WTC11 (cell line): Measurements from ENCODE around the gene TFDP1. TPM values are rescaled to one million over a fixed set of nuclear protein-coding genes. Genes with fewer than 3 reads are reported as not detected.

Experiments
- ATAC-seq: fragments of 200-7000 bp; cut with Tn5 transposase; 2 replicates; pipeline ENCODE4 v1.10.0; 2021; ENCODE audit warnings: mild to moderate bottlenecking, moderate library complexity
- CTCF ChIA-PET: fragments of 300-600 bp; sonication (Branson Sonifier 250); formaldehyde crosslinking; loops from one replicate; lab custom pipeline; 2021; ENCODE audit warnings: antibody characterized with exemption; lab: Charles Lee
- POLR2A ChIA-PET: fragments of 350-600 bp; sonication (Branson Sonifier 250); formaldehyde crosslinking; loops from one replicate; lab custom pipeline; 2021; ENCODE audit warnings: antibody characterized with exemption; lab: Charles Lee
- DNase-seq: peaks from one replicate; pipeline ENCODE4 v3.0.0; 2021; ENCODE audit warnings: low spot score
- H3K27ac Mint-ChIP-seq: 2 replicates; pipeline ENCODE4 v1.8.0; 2021; ENCODE audit warnings: mixed read lengths
- H3K27me3 Mint-ChIP-seq: 2 replicates; pipeline ENCODE4 v1.8.0; 2021; ENCODE audit warnings: low read depth, mild to moderate bottlenecking, moderate library complexity, mixed read lengths
- H3K36me3 Mint-ChIP-seq: 2 replicates; pipeline ENCODE4 v1.8.0; 2021; ENCODE audit warnings: mixed read lengths
- H3K4me1 Mint-ChIP-seq: 2 replicates; pipeline ENCODE4 v1.8.0; 2022; ENCODE audit warnings: mixed read lengths
- H3K4me3 Mint-ChIP-seq: 2 replicates; pipeline ENCODE4 v1.8.0; 2021; ENCODE audit warnings: mild to moderate bottlenecking, moderate library complexity, mixed read lengths
- H3K9me3 Mint-ChIP-seq: 2 replicates; pipeline ENCODE4 v1.8.0; 2021; ENCODE audit warnings: mixed read lengths
- FOXK1 ChIP-seq: sonication (generic); formaldehyde crosslinking; IDR thresholded peaks from 2 replicates; pipeline ENCODE4 v1.8.0; 2022; ENCODE audit warnings: mild to moderate bottlenecking, moderate library complexity, missing genetic modification reagents
- FOXP1 ChIP-seq: sonication (generic); formaldehyde crosslinking; IDR thresholded peaks from 2 replicates; pipeline ENCODE4 v1.8.0; 2022; ENCODE audit warnings: missing genetic modification reagents, mild to moderate bottlenecking, moderate library complexity, borderline replicate concordance
- IRF2 ChIP-seq: sonication (generic); formaldehyde crosslinking; IDR thresholded peaks from 2 replicates; pipeline ENCODE4 v1.8.0; 2022; ENCODE audit warnings: low read depth, missing genetic modification reagents, borderline replicate concordance
- NR2C2 ChIP-seq: sonication (generic); formaldehyde crosslinking; IDR thresholded peaks from 2 replicates; pipeline ENCODE4 v1.8.0; 2022; ENCODE audit warnings: mild to moderate bottlenecking, missing genetic modification reagents
- RELA ChIP-seq: sonication (generic); formaldehyde crosslinking; IDR thresholded peaks from 2 replicates; pipeline ENCODE4 v1.8.1; 2022; ENCODE audit warnings: missing genetic modification reagents, mild to moderate bottlenecking, borderline replicate concordance
- ZNF121 ChIP-seq: sonication (generic); formaldehyde crosslinking; IDR thresholded peaks from 2 replicates; pipeline ENCODE4 v1.8.0; 2023; ENCODE audit warnings: missing genetic modification reagents
- total RNA-seq: library from RNA; stranded (reverse); gene quantifications from 3 replicates; pipeline ENCODE4 v1.2.3, GENCODE V29; 2021
- TF ChIP-seq, protein P1 (sequence below): sonication (generic); formaldehyde crosslinking; IDR thresholded peaks from 2 replicates; pipeline ENCODE4 v1.8.0; 2022; ENCODE audit warnings: missing genetic modification reagents
- TF ChIP-seq, protein P2 (sequence below): sonication (generic); formaldehyde crosslinking; IDR thresholded peaks from 2 replicates; pipeline ENCODE4 v1.8.1; 2023; ENCODE audit warnings: mild to moderate bottlenecking, missing genetic modification reagents
- TF ChIP-seq, protein P3 (sequence below): sonication (generic); formaldehyde crosslinking; IDR thresholded peaks from 2 replicates; pipeline ENCODE4 v1.8.0; 2023; ENCODE audit warnings: mild to moderate bottlenecking, missing genetic modification reagents
- TF ChIP-seq, protein P4 (sequence below): sonication (generic); formaldehyde crosslinking; IDR thresholded peaks from 2 replicates; pipeline ENCODE4 v1.8.1; 2022; ENCODE audit warnings: low read depth, mild to moderate bottlenecking, moderate library complexity, missing genetic modification reagents, borderline replicate concordance
- TF ChIP-seq, protein P5 (sequence below): sonication (generic); formaldehyde crosslinking; IDR thresholded peaks from 2 replicates; pipeline ENCODE4 v1.8.1; 2022; ENCODE audit warnings: low read depth, missing genetic modification reagents, borderline replicate concordance

TFDP1 gene
- total RNA-seq, 1 experiment from 2014 or later: 61.2 TPM

DNA sequence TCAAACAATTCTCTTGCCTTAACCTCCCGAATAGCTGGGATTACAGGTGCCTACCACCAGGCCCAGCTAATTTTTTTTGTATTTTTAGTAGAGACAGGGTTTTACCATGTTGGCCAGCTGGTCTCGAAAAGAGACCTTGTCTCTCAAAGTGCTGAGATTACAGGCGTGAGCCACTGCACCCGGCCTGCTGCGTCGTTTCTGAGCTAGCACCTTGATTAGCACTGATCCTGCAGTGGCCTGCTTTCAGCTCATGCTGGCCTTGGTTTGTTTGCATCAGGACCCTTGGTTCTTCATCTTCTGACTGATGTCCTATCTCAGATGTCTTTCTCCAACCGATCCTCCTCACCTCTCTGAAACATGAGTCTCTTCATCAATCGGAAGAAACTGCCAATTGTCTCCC lies 4.9 kb upstream of the TFDP1 start (continued):
- TF ChIP-seq, protein P1, sequence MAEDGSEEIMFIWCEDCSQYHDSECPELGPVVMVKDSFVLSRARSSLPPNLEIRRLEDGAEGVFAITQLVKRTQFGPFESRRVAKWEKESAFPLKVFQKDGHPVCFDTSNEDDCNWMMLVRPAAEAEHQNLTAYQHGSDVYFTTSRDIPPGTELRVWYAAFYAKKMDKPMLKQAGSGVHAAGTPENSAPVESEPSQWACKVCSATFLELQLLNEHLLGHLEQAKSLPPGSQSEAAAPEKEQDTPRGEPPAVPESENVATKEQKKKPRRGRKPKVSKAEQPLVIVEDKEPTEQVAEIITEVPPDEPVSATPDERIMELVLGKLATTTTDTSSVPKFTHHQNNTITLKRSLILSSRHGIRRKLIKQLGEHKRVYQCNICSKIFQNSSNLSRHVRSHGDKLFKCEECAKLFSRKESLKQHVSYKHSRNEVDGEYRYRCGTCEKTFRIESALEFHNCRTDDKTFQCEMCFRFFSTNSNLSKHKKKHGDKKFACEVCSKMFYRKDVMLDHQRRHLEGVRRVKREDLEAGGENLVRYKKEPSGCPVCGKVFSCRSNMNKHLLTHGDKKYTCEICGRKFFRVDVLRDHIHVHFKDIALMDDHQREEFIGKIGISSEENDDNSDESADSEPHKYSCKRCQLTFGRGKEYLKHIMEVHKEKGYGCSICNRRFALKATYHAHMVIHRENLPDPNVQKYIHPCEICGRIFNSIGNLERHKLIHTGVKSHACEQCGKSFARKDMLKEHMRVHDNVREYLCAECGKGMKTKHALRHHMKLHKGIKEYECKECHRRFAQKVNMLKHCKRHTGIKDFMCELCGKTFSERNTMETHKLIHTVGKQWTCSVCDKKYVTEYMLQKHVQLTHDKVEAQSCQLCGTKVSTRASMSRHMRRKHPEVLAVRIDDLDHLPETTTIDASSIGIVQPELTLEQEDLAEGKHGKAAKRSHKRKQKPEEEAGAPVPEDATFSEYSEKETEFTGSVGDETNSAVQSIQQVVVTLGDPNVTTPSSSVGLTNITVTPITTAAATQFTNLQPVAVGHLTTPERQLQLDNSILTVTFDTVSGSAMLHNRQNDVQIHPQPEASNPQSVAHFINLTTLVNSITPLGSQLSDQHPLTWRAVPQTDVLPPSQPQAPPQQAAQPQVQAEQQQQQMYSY (CRISPR knock-in tag): no peak
- TF ChIP-seq RELA (CRISPR knock-in tag) (no peak), FOXK1 (CRISPR knock-in tag) (no peak), IRF2 (CRISPR knock-in tag) (no peak), ZNF121 (CRISPR knock-in tag) (no peak)
- TF ChIP-seq, protein P2, sequence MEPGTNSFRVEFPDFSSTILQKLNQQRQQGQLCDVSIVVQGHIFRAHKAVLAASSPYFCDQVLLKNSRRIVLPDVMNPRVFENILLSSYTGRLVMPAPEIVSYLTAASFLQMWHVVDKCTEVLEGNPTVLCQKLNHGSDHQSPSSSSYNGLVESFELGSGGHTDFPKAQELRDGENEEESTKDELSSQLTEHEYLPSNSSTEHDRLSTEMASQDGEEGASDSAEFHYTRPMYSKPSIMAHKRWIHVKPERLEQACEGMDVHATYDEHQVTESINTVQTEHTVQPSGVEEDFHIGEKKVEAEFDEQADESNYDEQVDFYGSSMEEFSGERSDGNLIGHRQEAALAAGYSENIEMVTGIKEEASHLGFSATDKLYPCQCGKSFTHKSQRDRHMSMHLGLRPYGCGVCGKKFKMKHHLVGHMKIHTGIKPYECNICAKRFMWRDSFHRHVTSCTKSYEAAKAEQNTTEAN (CRISPR knock-in tag): no peak
- TF ChIP-seq, protein P3, sequence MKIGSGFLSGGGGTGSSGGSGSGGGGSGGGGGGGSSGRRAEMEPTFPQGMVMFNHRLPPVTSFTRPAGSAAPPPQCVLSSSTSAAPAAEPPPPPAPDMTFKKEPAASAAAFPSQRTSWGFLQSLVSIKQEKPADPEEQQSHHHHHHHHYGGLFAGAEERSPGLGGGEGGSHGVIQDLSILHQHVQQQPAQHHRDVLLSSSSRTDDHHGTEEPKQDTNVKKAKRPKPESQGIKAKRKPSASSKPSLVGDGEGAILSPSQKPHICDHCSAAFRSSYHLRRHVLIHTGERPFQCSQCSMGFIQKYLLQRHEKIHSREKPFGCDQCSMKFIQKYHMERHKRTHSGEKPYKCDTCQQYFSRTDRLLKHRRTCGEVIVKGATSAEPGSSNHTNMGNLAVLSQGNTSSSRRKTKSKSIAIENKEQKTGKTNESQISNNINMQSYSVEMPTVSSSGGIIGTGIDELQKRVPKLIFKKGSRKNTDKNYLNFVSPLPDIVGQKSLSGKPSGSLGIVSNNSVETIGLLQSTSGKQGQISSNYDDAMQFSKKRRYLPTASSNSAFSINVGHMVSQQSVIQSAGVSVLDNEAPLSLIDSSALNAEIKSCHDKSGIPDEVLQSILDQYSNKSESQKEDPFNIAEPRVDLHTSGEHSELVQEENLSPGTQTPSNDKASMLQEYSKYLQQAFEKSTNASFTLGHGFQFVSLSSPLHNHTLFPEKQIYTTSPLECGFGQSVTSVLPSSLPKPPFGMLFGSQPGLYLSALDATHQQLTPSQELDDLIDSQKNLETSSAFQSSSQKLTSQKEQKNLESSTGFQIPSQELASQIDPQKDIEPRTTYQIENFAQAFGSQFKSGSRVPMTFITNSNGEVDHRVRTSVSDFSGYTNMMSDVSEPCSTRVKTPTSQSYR (CRISPR knock-in tag): no peak
- TF ChIP-seq, protein P4, sequence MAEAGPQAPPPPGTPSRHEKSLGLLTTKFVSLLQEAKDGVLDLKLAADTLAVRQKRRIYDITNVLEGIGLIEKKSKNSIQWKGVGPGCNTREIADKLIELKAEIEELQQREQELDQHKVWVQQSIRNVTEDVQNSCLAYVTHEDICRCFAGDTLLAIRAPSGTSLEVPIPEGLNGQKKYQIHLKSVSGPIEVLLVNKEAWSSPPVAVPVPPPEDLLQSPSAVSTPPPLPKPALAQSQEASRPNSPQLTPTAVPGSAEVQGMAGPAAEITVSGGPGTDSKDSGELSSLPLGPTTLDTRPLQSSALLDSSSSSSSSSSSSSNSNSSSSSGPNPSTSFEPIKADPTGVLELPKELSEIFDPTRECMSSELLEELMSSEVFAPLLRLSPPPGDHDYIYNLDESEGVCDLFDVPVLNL (CRISPR knock-in tag): no peak

DNA sequence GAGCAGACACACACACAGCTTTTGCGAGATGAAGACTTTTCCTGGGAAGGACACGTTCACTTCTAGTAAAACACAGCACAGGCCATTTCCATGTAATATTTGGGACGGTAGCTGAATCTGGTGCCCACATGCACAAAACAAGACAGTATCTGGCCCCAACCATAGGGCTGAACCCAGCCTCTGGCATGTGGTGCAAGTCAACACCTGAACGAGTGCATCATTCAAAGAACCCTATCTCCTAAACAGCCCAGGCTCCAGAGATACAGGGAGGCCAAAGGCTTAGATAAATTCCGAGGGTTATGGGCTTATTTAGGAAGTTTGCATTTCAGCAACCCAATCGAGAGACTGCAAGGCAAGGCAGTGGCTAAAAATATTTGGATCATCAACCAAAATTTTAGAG lies 2.7 kb upstream of the TFDP1 start:
- peaks cover 7% of the 10 kb centered on the region; the same call in 1 of the 2 replicates for H3K36me3 Mint-ChIP-seq
- no peaks in the 10 kb centered on the region for H3K27me3 Mint-ChIP-seq
- H3K4me3 Mint-ChIP-seq: no peak overlapping the region
- no peak overlapping the region; the same call in 1 of the 2 replicates for H3K27ac Mint-ChIP-seq
- DNase-seq (no peak), ATAC-seq (no peak)
- POLR2A ChIA-PET: no interaction called here
- peaks cover 12% of the 10 kb centered on the region for H3K4me1 Mint-ChIP-seq
- CTCF ChIA-PET: no interaction called here
- TF ChIP-seq, protein P5, sequence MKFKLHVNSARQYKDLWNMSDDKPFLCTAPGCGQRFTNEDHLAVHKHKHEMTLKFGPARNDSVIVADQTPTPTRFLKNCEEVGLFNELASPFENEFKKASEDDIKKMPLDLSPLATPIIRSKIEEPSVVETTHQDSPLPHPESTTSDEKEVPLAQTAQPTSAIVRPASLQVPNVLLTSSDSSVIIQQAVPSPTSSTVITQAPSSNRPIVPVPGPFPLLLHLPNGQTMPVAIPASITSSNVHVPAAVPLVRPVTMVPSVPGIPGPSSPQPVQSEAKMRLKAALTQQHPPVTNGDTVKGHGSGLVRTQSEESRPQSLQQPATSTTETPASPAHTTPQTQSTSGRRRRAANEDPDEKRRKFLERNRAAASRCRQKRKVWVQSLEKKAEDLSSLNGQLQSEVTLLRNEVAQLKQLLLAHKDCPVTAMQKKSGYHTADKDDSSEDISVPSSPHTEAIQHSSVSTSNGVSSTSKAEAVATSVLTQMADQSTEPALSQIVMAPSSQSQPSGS: no peak
- TF ChIP-seq NR2C2 (CRISPR knock-in tag): no peak
- no peaks in the 10 kb centered on the region; the same call in 1 of the 2 replicates for H3K9me3 Mint-ChIP-seq

DNA sequence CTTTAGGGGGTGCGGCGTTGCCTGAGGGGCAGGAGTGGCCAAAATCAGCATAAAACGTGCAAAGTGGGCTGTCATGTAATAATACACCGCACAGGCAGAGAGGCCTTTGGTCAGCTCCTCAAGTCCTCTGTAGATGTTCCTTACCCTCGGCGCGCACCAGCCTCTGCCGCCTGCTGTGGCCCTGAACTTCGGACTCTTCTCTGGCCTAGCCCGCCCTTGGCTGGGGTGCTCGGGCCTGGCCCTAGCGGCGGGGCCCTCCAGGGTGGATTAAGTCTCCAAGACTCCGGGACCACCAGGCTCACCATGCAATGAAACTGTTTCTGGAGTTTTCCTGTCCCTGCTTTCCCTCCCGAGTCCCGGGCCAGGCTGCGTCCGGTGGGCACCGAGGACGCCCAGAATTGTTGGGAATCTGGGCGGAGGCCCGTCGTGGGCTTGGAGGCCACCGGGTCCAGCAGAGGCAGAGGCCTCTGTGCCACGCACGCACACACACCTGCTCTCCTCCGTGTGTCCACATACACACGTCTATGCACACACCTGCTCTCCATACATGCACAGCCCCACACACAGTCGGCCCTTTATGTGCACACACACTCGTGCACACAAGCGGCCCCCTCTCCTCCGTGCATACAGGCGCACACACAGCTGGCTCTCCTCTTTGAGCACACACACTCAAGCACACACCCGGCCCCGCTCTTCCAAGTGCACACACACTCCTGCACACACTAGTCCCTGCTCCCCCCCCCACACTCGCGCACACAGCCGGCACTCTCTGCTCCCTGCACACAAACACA lies 1.5 kb upstream of the TFDP1 start:
- CTCF ChIA-PET: no interaction called here
- DNase-seq: no peak
- peak overlapping the region; percentile 27 for H3K4me3 Mint-ChIP-seq
- no peak for TF ChIP-seq FOXP1 (CRISPR knock-in tag)
- TF ChIP-seq, protein P2 (CRISPR knock-in tag): 0 out of 2 replicates have a peak, but pooled peaks have one; percentile 89
- peaks cover 11% of the 10 kb centered on the region; the same call in 1 of the 2 replicates for H3K36me3 Mint-ChIP-seq
- H3K9me3 Mint-ChIP-seq: no peaks in the 10 kb centered on the region
- peak overlapping the region; percentile 82 for H3K27ac Mint-ChIP-seq
- H3K27me3 Mint-ChIP-seq: no peaks in the 10 kb centered on the region
- POLR2A ChIA-PET: no interaction called here
- no peak for ATAC-seq
- H3K4me1 Mint-ChIP-seq: peaks cover 12% of the 10 kb centered on the region
